Stimulated activated CD8-positive, alpha-beta memory T cell treated with anti-CD3 and anti-CD28 coated beads, Interleukin-15, amount 100 ng/mL, for 4 hours (primary cell): Measurements from ENCODE around the gene AOX1.
"Not testable (repeated sequence)": the region's sequence is repeated elsewhere in the genome, so short reads cannot be mapped to it uniquely, and the experiment has no call there.

Experiments
- DNase-seq, 2 donors: peaks; one replicate each; pipeline ENCODE4 v3.0.0-alpha.2; 2020; ENCODE audit warnings: low read depth in 2 of 2

AOX1 gene

GRCh38 chr2:200667413-200667812 lies 81.6 kb downstream of the AOX1 start:
- DNase-seq: no peak

GRCh38 chr2:200668478-200668877 lies 82.7 kb downstream of the AOX1 start:
- no peak for DNase-seq

GRCh38 chr2:200669308-200669707 lies 83.5 kb downstream of the AOX1 start:
- DNase-seq: no peak

GRCh38 chr2:200670313-200670712 lies 84.5 kb downstream of the AOX1 start:
- DNase-seq: no peak

- DNase-seq: no peak
Measured at GRCh38 chr2:200670751-200671150, 84.9 kb downstream of the AOX1 start.

GRCh38 chr2:200673191-200673590 lies 87.4 kb downstream of the AOX1 start:
- no peak for DNase-seq

GRCh38 chr2:200674837-200675236 lies 89.0 kb downstream of the AOX1 start:
- DNase-seq: no peak

GRCh38 chr2:200677171-200677570 lies 91.4 kb downstream of the AOX1 start:
- DNase-seq: no peak

GRCh38 chr2:200677721-200678532 lies 92.1 kb downstream of the AOX1 start:
- no peak for DNase-seq

GRCh38 chr2:200679127-200679526 lies 93.3 kb downstream of the AOX1 start:
- no peak for DNase-seq

- DNase-seq: no peak
Measured at GRCh38 chr2:200679535-200679934, 93.7 kb downstream of the AOX1 start.

- no peak for DNase-seq
Measured at GRCh38 chr2:200681697-200682096, 95.9 kb downstream of the AOX1 start.

- DNase-seq: not testable (repeated sequence)
Measured at GRCh38 chr2:200682407-200682806, 96.6 kb downstream of the AOX1 start.

GRCh38 chr2:200687922-200688920 lies 102.4 kb downstream of the AOX1 start:
- no peak for DNase-seq

GRCh38 chr2:200689115-200689514 lies 103.3 kb downstream of the AOX1 start:
- no peak for DNase-seq

- no peak for DNase-seq
Measured at GRCh38 chr2:200693836-200694470, 108.1 kb downstream of the AOX1 start.

- DNase-seq: no peak
Measured at GRCh38 chr2:200695191-200695590, 109.4 kb downstream of the AOX1 start.

- DNase-seq: no peak
Measured at GRCh38 chr2:200695601-200696000, 109.8 kb downstream of the AOX1 start.

GRCh38 chr2:200698217-200698616 lies 112.4 kb downstream of the AOX1 start:
- no peak for DNase-seq

- DNase-seq: no peak
Measured at GRCh38 chr2:200699310-200699709, 113.5 kb downstream of the AOX1 start.

- no peak for DNase-seq
Measured at GRCh38 chr2:200700856-200701255, 115.0 kb downstream of the AOX1 start.

GRCh38 chr2:200702044-200702443 lies 116.2 kb downstream of the AOX1 start:
- no peak for DNase-seq
